GM19351 (cell line): ENCODE data around the gene HERC6.
"Not testable (repeated sequence)": the region's sequence is repeated elsewhere in the genome, so short reads cannot be mapped to it uniquely, and the experiment has no call there.

Experiments
- ATAC-seq: cut with Tn5 transposase; IDR thresholded peaks from one replicate; pipeline ENCODE4 v1.9.1; 2021; ENCODE audit warnings: mild to moderate bottlenecking, moderate library complexity; ENCODE audit not compliant: unreplicated experiment

HERC6 gene

DNA sequence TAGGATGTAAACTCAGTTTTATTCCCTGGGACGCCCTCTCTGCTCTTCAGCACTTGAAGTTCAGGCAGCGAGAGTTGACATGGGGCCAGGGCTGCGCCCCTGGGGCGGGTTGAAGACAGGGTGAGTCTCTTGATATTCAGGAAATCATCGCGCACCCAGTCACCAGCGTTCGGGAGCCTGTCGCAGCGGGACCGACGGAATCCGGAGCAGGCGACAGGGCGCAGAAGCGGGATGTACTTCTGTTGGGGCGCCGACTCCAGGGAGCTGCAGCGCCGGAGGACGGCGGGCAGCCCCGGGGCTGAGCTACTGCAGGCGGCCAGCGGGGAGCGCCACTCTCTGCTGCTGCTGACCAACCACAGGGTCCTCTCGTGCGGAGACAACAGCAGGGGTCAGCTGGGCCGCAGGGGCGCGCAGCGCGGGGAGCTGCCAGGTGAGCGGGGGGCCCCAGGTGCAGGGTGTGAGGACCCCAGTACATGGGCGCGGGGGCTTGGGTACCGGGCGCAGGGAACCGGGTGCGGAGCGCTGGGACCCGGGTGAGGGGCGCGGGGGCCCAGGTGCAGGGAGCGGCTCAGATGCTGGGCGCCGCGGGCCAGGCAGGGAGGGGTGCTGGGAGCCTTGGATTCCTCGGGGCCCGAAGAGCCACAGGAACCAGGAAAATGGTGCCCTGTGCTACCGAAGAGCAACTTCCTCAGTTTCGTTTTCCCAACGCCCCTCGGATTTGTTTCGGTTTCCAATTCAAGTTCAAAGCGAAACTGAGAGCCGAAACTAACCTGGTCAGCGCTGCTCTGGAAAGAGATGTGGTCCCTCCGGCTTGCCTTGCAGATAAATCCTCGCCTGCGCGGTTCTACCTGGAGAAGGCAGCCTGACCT, at the start of gene HERC6:
Gene HERC6 (plus strand): TSS at position 162 of the 869 bp plus-strand sequence. CDS start 70 bp downstream, at position 232.
- peak; percentile 85 for ATAC-seq

DNA sequence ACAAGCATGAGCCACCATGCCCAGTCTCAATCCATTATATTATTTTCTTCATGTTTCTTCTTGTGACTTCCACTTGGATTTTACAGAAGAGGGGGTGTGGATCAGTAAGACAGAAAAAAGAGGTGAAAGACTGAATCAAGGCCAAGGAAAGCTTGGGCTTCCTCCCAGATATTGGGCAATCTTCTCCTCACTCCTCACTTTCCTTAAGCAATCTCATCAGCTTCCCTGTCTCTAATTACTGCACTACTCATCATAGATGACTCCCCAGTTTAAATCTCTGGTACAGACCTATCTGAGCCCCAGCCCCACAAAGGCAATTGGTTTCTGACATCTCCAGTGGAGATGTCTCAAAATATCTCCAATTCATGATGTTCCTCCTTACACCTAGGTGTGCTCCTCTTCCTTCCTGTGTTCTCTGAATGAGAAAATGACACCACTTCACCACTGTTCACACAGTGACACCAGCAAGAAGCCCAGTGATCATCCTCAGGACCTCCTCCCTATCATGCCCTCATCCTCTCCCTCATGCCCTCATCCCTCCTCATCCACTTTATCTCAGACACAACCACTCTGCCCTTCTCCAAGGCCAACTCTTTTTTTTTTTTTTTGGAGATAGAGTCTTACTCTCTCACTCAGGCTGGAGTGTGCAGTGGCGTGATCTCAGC, 44.8 kb upstream of the HERC6 start:
- no peak for ATAC-seq

DNA sequence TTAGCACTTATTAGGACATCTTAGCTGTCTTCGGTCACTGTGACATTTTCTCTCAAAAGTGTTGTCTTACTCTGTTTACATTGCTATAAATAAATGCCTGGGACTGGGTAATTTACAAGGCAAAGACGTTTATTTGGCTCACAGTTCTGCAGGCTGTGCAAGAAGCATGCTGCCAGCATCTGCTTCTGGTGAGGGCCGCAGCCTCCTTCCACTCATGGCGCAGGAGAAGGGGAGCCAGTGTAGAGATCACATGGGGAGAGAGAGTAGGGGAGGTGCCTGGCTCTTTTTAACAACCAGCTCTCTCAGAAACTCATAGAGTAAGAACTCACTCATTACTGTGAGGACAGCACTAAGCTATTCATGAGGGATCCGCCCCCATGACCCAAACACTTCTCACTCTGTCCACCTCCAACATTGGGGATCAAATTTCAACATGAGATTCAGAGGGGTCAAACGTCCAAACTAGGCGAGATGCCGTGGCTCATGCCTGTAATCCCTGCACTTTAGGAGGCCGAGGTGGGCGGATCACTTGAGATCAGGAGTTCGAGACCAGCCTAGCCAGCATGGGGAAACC, 43.5 kb upstream of the HERC6 start:
- ATAC-seq: no peak

DNA sequence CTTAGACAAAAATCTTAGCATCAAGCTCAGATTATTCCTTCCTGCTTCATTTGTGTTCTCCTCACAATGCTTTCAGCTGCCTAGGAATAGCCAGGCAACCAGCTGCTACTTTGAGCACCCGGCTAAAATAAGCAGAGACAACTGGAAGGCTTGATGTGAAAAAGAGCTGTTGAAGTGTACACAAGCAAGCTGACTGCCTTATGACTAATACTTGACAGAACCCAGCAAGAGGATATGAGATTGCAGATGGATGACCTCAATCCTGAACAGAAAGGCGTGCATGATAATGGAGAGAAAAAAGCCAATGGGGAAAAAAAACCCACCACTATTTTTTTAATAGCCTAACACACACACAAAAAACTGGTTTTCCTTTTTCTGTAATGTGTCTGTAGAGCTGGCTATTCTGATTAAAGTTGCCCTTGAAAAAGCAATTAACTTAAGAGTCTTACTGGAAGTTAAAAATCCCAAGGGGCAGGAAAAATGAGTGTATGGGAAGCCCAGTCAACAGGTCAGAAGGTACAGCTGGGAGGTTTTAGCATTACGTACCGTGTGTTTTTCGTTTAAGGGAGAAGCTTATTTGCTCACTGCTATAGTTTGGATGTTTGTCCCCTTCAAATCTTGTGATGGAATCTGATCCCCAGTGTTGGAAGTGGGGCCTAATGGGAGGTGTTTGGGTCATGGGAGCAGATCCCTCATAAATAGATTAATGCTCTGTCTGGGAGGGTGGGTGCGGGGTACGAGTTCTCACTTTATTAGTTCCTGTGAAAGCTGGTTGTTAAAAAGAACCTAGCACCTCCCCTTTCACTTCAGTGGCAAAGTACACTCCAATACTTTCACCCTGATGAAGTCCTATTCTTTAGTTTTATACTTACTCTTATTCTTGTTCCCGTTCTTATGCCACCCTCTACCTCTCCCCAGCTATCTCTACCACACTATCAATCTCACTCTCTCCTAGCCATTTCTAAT, 37.1 kb upstream of the HERC6 start:
- no peak for ATAC-seq

DNA sequence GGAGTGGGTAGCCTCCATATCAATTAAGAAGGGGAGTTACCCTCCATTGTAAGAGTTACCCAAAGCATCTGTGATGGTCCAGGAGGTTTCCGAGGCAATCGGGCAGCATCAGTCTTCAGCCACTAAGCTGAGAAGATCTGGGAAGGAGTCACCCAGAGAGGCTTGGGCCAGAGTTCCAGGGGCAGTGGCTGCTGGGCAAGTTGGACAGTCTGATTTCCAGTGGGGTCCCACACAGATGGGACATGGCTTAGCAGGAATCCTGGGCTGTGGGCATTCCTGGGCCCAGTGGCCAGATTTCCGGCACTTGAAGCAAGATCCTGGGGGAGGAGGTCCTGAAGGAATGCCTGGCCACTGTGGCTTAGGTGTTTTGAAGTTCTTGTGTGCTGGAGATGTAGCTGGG, 31.8 kb upstream of the HERC6 start:
- ATAC-seq: not testable (repeated sequence)

DNA sequence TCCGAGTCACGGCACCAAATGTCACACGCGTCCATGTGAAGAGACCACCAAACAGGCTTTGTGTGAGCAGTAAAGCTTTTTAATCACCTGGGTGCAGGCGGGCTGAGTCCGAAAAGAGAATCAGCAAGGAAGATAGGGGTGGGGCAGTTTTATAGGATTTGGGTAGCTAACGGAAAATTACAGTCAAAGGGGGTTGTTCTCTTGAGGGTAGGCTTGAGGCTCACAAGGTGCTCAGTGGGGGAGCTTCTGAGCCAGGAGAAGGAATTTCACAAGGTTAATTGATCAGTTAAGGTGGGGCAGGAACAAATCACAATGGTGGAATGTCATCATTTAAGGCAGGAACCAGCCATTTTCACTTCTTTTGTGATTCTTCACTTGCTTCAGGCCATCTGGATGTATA, 29.9 kb upstream of the HERC6 start:
- ATAC-seq: not testable (repeated sequence)

DNA sequence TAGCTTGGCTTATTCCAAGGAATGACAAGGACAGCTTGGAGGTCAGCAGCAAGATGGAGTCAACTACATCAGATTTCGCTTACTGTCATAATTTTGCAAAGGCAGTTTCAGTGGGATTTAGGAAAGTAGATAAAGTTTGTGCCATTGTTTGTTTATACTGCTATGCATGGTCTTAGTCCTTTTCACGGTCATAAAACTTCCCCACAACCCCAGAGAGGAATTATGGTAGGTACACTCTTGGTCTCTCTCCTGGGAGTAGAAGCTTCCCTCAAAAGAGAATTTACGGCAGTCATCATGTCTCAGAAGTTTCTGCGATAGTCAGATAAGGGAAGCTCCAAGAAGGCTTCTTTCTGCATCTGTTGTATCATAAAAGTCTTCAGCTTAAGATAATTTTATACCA, 27.9 kb upstream of the HERC6 start:
- no peak for ATAC-seq

DNA sequence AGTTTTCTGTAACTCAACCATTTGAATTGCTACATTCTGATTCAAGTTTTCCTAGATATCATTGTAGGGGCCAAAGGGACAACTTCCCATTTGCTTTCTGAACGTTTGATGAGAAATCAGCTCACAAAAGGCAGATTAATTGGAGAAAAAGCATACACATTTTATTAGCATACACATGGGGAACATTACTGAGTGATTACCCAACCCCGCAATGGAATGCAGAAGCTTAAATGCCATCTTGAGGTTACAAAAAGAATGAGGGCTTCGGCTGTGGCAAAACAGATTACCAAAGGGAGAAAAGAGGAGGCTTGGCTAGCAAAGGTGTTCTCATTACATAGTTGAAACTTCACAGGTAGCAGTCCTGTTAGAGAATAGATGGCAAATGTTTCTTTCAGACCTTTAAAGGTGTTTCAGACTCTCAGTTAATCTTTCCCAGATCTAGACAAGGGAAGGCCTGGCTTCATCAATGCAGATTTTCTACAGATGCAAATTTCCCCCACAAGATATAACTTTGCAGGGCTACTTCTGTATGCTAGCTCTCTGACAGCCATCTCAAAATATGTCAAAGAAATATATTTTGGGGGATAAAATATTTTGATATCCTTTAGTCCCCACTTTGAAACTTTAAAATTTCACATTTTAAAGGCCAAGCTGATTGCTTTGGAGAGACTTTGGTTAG, 26.5 kb upstream of the HERC6 start:
- ATAC-seq: no peak

DNA sequence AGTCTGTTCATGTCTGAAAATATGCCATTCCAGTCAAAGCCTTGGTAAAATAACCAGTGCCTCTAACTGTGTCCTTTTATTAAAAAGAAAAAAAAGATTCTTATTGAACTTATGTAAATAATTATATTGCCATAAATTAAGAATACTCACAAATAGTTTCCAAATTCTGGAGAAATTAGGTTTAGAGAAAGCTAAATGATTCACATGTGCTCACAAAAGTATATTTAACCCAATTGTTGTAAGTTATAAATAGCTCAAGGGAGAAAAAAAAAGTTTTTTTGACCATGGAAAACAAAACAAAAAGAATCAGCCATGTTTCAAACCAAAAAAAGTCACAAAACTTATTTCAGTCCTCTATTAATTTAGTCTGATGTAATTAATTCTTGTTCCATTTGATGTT, 25.3 kb upstream of the HERC6 start:
- no peak for ATAC-seq

DNA sequence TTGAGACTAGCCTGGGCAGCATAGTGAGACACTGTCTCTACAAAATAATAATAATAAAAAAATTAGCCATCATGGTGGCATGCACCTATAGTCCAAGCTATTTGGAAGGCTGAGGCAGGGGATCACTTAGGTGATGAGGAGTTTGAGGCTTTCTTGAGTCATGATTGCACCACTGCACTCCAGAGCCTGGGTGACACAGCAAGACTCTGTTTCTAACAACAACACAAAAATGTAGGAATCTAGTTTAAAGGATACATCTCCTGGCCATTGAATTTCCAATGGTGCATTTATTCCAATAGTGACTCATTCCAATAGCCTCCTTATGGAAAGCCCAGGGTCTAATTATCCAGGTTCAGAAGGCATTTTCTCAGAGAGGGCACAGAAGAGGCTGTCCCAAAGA, 21.9 kb upstream of the HERC6 start:
- no peak for ATAC-seq

DNA sequence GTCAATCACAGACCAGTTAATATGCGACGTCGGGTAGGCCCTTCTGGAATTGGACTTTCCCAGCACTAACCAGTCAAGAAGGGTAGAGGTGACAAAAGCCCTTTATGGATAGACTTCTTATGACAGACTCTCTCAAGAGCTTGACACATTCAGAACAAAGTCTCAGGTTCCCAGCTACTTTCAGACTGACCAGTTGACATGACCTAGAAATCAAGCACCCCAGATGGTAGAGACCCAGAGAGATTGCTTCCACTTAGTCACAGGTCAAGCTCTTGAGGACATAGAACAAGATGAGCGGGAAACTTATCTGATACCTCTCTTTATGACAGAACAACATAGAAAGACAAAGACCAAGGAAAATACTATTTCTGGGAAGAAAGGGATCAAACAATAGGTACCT, 21.4 kb upstream of the HERC6 start:
- no peak for ATAC-seq

DNA sequence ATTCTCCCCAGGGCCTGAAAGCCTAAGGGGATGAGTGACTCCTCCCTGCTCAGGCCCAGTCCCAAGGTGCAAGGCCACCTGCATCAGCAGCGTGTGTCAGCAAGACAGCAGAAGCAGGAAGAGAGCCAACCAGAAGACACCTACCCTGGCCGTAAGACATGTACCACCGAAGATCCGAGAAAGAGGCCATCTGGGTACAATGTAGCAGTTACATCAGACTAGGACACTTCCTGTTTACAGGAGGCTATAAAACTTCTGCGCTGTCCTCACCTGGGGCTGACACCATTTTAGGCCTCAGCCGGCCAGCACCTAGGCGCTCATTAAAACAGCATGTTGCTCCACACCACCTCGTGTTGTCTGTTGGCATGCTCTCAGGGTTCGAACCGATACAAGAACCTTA, 19.1 kb upstream of the HERC6 start:
- ATAC-seq: no peak

DNA sequence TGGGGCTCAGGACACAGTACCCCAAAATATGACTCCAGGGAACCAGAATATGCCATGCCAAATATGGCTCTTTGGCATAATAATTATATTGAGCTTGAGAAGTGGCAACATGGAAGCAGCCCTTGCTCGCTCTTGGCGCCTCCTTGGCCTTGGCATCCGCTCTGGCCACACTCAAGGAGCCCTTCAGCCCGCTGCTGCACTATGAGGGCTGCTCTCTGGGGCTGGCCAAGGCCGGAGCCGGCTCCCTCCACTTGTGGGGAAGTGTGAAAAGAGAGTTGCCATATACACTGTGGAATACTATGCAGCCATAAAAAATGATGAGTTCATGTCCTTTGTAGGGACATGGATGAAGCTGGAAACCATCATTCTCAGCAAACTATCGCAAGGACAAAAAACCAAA, 18.4 kb upstream of the HERC6 start:
- no peak for ATAC-seq

DNA sequence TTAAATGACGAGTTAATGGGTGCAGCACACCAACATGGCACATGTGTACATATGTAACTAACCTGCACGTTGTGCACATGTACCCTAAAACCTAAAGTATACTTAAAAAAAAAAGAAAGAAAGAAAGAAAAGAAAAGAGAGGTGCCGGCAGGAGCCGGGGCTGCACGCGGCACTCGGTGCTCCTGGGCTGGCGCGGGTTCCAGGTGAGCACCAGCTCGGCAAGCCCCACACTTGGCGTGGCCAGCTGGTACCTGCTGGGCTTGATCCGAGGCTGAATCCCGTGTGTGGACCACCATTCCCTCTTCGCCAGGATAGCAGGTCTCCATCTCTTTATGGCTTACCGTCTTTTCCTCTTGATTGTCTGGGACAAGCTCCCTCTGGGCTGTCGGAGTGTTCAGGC, 17.9 kb upstream of the HERC6 start:
- no peak for ATAC-seq

DNA sequence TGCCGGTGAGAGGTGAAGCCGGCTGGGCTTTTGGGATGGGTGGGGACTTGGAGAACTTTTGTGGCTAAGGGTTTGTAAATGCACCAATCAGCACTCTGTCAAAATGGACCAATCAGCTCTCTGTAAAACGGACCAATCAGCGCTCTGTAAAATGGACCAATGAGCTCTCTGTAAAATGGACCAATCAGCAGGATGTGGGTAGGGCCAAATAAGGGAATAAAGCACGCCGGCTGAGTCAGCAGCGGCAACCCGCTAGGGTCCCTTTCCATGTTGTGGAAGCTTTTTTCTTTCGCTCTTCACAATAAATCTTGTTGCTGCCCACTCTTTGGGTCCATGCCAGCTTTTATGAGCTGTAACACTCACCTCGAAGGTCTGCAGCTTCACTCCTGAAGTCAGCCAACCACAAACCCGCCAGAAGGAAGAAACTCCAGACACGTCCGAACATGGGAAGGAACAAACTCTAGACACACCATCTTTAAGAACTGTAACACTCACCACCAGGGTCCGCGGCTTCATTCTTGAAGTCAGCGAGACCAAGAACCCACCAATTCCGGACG, 17.4 kb upstream of the HERC6 start:
- not testable (repeated sequence) for ATAC-seq

DNA sequence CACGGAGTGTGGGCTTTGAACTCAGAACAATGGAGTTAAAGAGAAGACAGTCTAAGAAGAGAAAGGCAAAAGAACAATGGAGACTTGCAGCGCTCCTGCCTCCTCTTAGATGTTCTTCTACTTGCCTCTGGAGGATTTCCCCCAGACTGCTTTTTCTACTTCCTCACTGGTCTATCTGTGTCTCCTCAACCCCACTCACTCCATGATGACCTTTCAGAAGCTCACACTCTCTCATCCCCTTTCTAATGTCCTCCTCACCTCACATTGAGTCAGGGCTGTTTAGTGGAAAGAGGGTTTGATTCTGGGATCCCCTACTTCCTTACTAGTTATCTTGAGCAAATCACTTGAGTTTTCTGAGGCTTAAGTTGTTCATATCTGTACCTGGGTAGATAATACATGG, 12.2 kb upstream of the HERC6 start:
- peak; percentile 54 for ATAC-seq

DNA sequence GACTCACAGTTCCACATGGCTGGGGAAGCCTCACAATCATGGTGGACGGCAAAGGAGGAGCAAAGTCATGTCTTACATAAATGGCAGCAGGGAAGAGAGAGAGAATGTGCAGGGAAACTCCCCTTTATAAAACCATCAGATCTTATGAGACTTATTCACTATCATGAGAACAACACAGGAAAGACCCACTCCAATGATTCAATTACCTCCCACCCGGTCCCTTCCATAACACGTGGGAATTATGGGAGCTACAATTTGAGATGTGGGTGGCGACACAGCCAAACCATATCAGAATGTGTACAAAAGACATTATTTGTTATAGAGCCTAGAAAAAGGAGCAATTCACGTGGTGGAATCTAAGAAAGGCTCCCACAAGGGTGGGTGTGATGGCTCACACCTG, 10.8 kb upstream of the HERC6 start:
- ATAC-seq: no peak

DNA sequence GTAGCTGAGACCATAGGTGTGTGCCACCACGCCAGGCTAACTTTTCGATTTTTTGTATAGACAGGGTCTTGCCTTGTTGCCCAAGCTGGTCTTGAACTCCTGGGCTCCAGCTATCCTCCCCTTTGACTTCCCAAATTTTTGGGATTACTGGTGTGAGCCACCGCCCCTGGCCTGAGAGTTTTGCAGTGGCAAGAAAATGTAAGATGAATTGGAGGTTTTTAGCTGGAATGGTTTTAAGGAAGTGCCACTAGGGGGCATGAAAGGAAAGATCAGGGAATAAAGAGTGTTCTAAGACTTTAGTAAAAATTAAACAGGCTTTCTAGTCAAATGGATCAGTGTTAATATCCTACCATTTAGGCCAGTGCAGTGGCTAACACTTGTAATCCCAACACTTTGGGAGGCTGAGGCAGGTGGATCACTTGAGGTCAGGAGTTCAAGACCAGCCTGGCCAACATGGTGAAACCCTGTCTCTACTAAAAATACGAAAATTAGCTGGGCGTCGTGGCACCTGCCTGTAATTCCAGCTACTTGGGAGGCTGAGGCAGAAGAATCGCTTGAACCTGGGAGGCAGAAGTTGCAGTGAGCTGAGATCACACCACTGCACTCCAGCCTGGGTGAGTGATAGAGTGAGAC, 9.4 kb upstream of the HERC6 start:
- not testable (repeated sequence) for ATAC-seq

DNA sequence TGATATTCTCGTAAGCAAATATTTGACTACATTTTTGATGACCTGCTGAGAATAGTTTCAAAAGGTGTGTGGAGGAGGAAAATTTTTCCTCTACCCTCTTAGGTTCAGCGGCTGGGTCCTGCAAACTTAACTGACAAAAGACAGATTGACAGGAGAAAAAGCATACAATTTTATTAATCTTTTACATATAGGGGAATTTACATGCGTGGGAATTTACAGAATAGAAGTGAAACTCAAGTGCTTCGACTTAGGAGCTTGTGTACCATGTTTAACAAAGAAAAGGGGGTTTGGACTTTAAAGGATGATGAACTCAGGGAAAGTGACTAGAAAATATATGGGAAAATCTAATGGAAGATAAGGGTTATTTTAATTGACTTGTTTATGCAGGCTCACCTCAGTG, 2.5 kb downstream of the HERC6 start:
- no peak for ATAC-seq

DNA sequence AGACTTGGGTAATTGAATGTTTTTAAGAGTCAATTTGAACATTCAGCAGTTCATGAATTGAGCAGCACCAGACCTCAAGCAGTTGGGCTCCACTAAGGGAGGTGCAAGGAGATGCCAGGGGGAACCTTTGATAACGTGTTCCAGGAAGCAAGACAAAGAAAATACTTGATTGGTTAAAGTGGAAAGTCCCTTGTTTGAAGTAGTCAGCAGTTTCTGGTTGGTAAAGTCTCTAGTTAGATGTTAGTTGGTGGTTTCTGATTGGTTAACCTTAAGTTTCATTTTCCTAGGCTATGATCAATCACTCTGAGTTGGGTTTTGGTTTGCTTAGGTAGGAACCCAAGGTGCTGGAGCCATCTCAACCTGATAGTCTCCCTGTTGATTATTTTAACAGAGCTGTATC, 4.0 kb downstream of the HERC6 start:
- peak; percentile 23 for ATAC-seq
